K562 (cell line): ENCODE data around the gene PPP1R3C.

Source experiments
- ATF3 ChIP-seq, 2 experiments: fragments of 450-650 bp in 1 of 2; sonication (generic) in 1 of 2; formaldehyde crosslinking in 1 of 2; IDR thresholded peaks in 1 of 2; conservative IDR thresholded peaks in 1 of 2; 2 replicates each; pipeline versions ENCODE4 v1.6.1 to v1.8.1; 2016 to 2023; ENCODE audit warnings: mild to moderate bottlenecking in 2 of 2, moderate library complexity in 2 of 2, inconsistent platforms in 1 of 2, missing genetic modification reagents in 1 of 2
- CTCF ChIP-seq, 3 experiments: IDR thresholded peaks in 2 of 3; conservative IDR thresholded peaks in 1 of 3; 2 replicates each; pipeline ENCODE4 v1.5.1; 2011 to 2012; ENCODE audit warnings: low read length in 3 of 3, mild to moderate bottlenecking in 3 of 3, control low read depth in 2 of 3, improper control_type of control experiment in 1 of 3, inconsistent platforms in 1 of 3, low read depth in 1 of 3, mixed read lengths in 1 of 3, moderate library complexity in 1 of 3; ENCODE audit not compliant: insufficient read depth in 2 of 3
- E2F6 ChIP-seq, 2 experiments: IDR thresholded peaks; 2 replicates each; pipeline ENCODE4 v1.6.1; 2011; ENCODE audit warnings: borderline replicate concordance in 1 of 2, control low read depth in 1 of 2, low read depth in 1 of 2, low read length in 1 of 2, mild to moderate bottlenecking in 1 of 2, mixed read lengths in 1 of 2, moderate library complexity in 1 of 2; ENCODE audit not compliant: insufficient read depth in 1 of 2, insufficient read length in 1 of 2, poor library complexity in 1 of 2, severe bottlenecking in 1 of 2; ENCODE audit errors: extremely low read depth in 1 of 2
- EZH2 ChIP-seq: IDR thresholded peaks from 2 replicates; pipeline ENCODE4 v1.6.1; 2012; ENCODE audit warnings: low read depth, mild to moderate bottlenecking, inconsistent platforms, low read length, borderline replicate concordance
- MAX ChIP-seq: sonication (generic); formaldehyde crosslinking; IDR thresholded peaks from 2 replicates; pipeline ENCODE4 v1.9.0; 2022; ENCODE audit warnings: mild to moderate bottlenecking, missing genetic modification reagents
- MEIS2 ChIP-seq: fragments of 450-650 bp; IDR thresholded peaks from 2 replicates; pipeline ENCODE4 v1.6.1; 2014; ENCODE audit warnings: mild to moderate bottlenecking; ENCODE audit not compliant: partially characterized antibody
- NFRKB ChIP-seq: fragments of 450-650 bp; IDR thresholded peaks from 2 replicates; pipeline ENCODE4 v1.6.1; 2016; ENCODE audit warnings: low read depth
- POLR2AphosphoS2 ChIP-seq: IDR thresholded peaks from 2 replicates; pipeline ENCODE4 v1.6.1; 2012; ENCODE audit warnings: low read length, improper control_type of control experiment
- POLR2AphosphoS5 ChIP-seq: IDR thresholded peaks from 2 replicates; pipeline ENCODE4 v1.6.1; 2011; ENCODE audit warnings: mild to moderate bottlenecking, low read depth, low read length, moderate library complexity; ENCODE audit not compliant: control insufficient read depth, insufficient read depth
- SIN3B ChIP-seq: fragments of 450-650 bp; IDR thresholded peaks from 2 replicates; pipeline ENCODE4 v1.6.1; 2017; ENCODE audit warnings: low read depth, mild to moderate bottlenecking, moderate library complexity
- SMARCA5 ChIP-seq: fragments of 450-650 bp; IDR thresholded peaks from 2 replicates; pipeline ENCODE4 v1.6.1; 2016
- TAF15 ChIP-seq: fragments of 200-400 bp; formaldehyde crosslinking; IDR thresholded peaks from 2 replicates; pipeline ENCODE4 v1.6.1; 2017; ENCODE audit warnings: mild to moderate bottlenecking, low read depth, low read length, moderate library complexity
- TCF3 ChIP-seq: sonication (generic); formaldehyde crosslinking; IDR thresholded peaks from 2 replicates; pipeline ENCODE4 v1.4.0; 2020; ENCODE audit warnings: mild to moderate bottlenecking, missing genetic modification reagents
- ZNF518B ChIP-seq: fragments of 250-450 bp; sonication (Bioruptor Pico); IDR thresholded peaks from 2 replicates; pipeline ENCODE4 v1.5.0; 2021; ENCODE audit warnings: mild to moderate bottlenecking, moderate library complexity

- TF ChIP-seq ATF3 (IDR thresholded peaks at IDR 0.05) (no peak), ATF3 (CRISPR knock-in tag; conservative IDR thresholded peaks at IDR 0.05) (no peak), MEIS2 (peak; percentile 47), SIN3B (no peak), CTCF (IDR thresholded peaks at IDR 0.05 in 2 of 3, conservative IDR thresholded peaks at IDR 0.05 in 1 of 3; ENCODE audit: insufficient read depth in 2 of 3, low read depth in 1 of 3, low read length in 3 of 3) (no peak), ZNF518B (CRISPR knock-in tag) (no peak), MAX (CRISPR knock-in tag) (no peak), POLR2AphosphoS2 (no peak), EZH2 (no peak), TCF3 (CRISPR knock-in tag) (no peak), SMARCA5 (no peak), E2F6 (IDR thresholded peaks at IDR 0.05; ENCODE audit: borderline replicate concordance in 1 of 2, extremely low read depth in 1 of 2, insufficient read depth in 1 of 2, insufficient read length in 1 of 2, low read depth in 1 of 2, low read length in 1 of 2, poor library complexity in 1 of 2, severe bottlenecking in 1 of 2) (no peak), NFRKB (no peak), TAF15 (no peak), POLR2AphosphoS5 (no peak)
Observed at GRCh38 chr10:91591797-91592174, 41.1 kb downstream of the PPP1R3C start.
